ENCODE measurements around the gene CEP83.
"Not testable (repeated sequence)": the region's sequence is repeated elsewhere in the genome, so short reads cannot be mapped to it uniquely, and the experiment has no call there.

CEP83 gene

GRCh38 chr12:94433744-94434143 lies 25.9 kb downstream of the CEP83 start:
- DNase-seq, result no peak

GRCh38 chr12:94430304-94430703 lies 29.4 kb downstream of the CEP83 start:
- DNase-seq, result no peak

GRCh38 chr12:94429633-94430032 lies 30.0 kb downstream of the CEP83 start:
- no peak for DNase-seq

- no peak for DNase-seq
These were observed 30.5 kb downstream of the CEP83 start for GRCh38 chr12:94429191-94429590.

GRCh38 chr12:94427501-94428381 lies 31.9 kb downstream of the CEP83 start:
- DNase-seq, result no peak

GRCh38 chr12:94426049-94426448 lies 33.6 kb downstream of the CEP83 start:
- no peak for DNase-seq

- not testable (repeated sequence) for DNase-seq
These were observed 34.8 kb downstream of the CEP83 start for GRCh38 chr12:94424830-94425229.

- DNase-seq, result no peak
These were observed 37.6 kb downstream of the CEP83 start for GRCh38 chr12:94421868-94422740.

GRCh38 chr12:94418517-94418916 lies 41.1 kb downstream of the CEP83 start:
- no peak for DNase-seq

- DNase-seq, result no peak
These were observed 43.1 kb downstream of the CEP83 start for GRCh38 chr12:94416613-94417012.

- no peak for DNase-seq
These were observed 44.6 kb downstream of the CEP83 start for GRCh38 chr12:94415066-94415465.

- DNase-seq, result no peak
These were observed 54.1 kb downstream of the CEP83 start for GRCh38 chr12:94405413-94406116.

GRCh38 chr12:94404854-94405253 lies 54.8 kb downstream of the CEP83 start:
- no peak for DNase-seq

- no peak for DNase-seq
These were observed 58.3 kb downstream of the CEP83 start for GRCh38 chr12:94401326-94401725.

GRCh38 chr12:94398685-94399084 lies 61.0 kb downstream of the CEP83 start:
- not testable (repeated sequence) for DNase-seq

GRCh38 chr12:94397401-94397800 lies 62.3 kb downstream of the CEP83 start:
- DNase-seq, result no peak

- not testable (repeated sequence) for DNase-seq
These were observed 63.7 kb downstream of the CEP83 start for GRCh38 chr12:94396014-94396413.

- no peak for DNase-seq
These were observed 69.6 kb downstream of the CEP83 start for GRCh38 chr12:94390130-94390485.

- DNase-seq, result not testable (repeated sequence)
These were observed 70.1 kb downstream of the CEP83 start for GRCh38 chr12:94389482-94390129.

- DNase-seq, result no peak
These were observed 73.2 kb downstream of the CEP83 start for GRCh38 chr12:94386422-94386821.

- no peak for DNase-seq
These were observed 75.6 kb downstream of the CEP83 start for GRCh38 chr12:94384030-94384429.

- DNase-seq, result no peak
These were observed 79.2 kb downstream of the CEP83 start for GRCh38 chr12:94380507-94380906.
